Measurements from ENCODE around the gene TLCD3B. TPM values are rescaled to one million over a fixed set of nuclear protein-coding genes. Genes with fewer than 3 reads are reported as not detected.

The TLCD3B gene
- polyA plus RNA-seq, 1 donor from 2014 or later: 18.9 TPM

- Histone ChIP-seq H2AFZ (ENCODE audit: low read depth, low read length) (no peak overlapping the region), H3F3A (ENCODE audit: insufficient read depth, low read length, poor library complexity, severe bottlenecking) (no peaks in the 10 kb centered on the region), H3K4me3 (ENCODE audit: low read length) (no peak overlapping the region), H3K36me3 (ENCODE audit: insufficient read depth, low read length) (no peaks in the 10 kb centered on the region), H4K20me1 (ENCODE audit: insufficient read depth) (no peaks in the 10 kb centered on the region), H3K27me3 (ENCODE audit: insufficient read depth, low read depth, low read length) (no peaks in the 10 kb centered on the region), H3K27ac (ENCODE audit: low read length) (no peak overlapping the region), H3K9me3 (ENCODE audit: low read length) (no peaks in the 10 kb centered on the region), H3K9me2 (ENCODE audit: insufficient read depth, low read length) (no peaks in the 10 kb centered on the region), H3K4me2 (ENCODE audit: low read length) (no peak overlapping the region), H3K9ac (ENCODE audit: low read length) (no peak overlapping the region), H3K79me2 (replicated peaks; ENCODE audit: insufficient read depth, low read length) (no peaks in the 10 kb centered on the region)
- TF ChIP-seq POLR2AphosphoS5 (IDR thresholded peaks at IDR 0.05) (no peak), TAF1 (IDR thresholded peaks at IDR 0.05; ENCODE audit: low read depth) (no peak), EP300 (conservative IDR thresholded peaks at IDR 0.05; ENCODE audit: poor library complexity, severe bottlenecking) (no peak), MXI1 (conservative IDR thresholded peaks at IDR 0.05; ENCODE audit: poor library complexity, severe bottlenecking) (no peak)
- TF ChIP-seq, protein P1, sequence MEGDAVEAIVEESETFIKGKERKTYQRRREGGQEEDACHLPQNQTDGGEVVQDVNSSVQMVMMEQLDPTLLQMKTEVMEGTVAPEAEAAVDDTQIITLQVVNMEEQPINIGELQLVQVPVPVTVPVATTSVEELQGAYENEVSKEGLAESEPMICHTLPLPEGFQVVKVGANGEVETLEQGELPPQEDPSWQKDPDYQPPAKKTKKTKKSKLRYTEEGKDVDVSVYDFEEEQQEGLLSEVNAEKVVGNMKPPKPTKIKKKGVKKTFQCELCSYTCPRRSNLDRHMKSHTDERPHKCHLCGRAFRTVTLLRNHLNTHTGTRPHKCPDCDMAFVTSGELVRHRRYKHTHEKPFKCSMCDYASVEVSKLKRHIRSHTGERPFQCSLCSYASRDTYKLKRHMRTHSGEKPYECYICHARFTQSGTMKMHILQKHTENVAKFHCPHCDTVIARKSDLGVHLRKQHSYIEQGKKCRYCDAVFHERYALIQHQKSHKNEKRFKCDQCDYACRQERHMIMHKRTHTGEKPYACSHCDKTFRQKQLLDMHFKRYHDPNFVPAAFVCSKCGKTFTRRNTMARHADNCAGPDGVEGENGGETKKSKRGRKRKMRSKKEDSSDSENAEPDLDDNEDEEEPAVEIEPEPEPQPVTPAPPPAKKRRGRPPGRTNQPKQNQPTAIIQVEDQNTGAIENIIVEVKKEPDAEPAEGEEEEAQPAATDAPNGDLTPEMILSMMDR (IDR thresholded peaks at IDR 0.05; ENCODE audit: poor library complexity, severe bottlenecking): no peak
These were observed 40.0 kb downstream of the TLCD3B start for GRCh38 chr16:29990883-29991570.

- Histone ChIP-seq H3K36me3 (ENCODE audit: insufficient read depth, low read length) (no peaks in the 10 kb centered on the region), H2AFZ (ENCODE audit: low read depth, low read length) (no peak overlapping the region), H4K20me1 (ENCODE audit: insufficient read depth) (no peaks in the 10 kb centered on the region), H3K79me2 (replicated peaks; ENCODE audit: insufficient read depth, low read length) (no peaks in the 10 kb centered on the region), H3K4me3 (ENCODE audit: low read length) (no peak overlapping the region), H3K9me3 (ENCODE audit: low read length) (no peaks in the 10 kb centered on the region), H3K4me2 (ENCODE audit: low read length) (no peak overlapping the region), H3K9me2 (ENCODE audit: insufficient read depth, low read length) (no peaks in the 10 kb centered on the region), H3K27me3 (ENCODE audit: insufficient read depth, low read depth, low read length) (no peaks in the 10 kb centered on the region), H3F3A (ENCODE audit: insufficient read depth, low read length, poor library complexity, severe bottlenecking) (no peaks in the 10 kb centered on the region), H3K27ac (ENCODE audit: low read length) (no peak overlapping the region), H3K9ac (ENCODE audit: low read length) (no peak overlapping the region)
- TF ChIP-seq TAF1 (IDR thresholded peaks at IDR 0.05; ENCODE audit: low read depth) (no peak), MXI1 (conservative IDR thresholded peaks at IDR 0.05; ENCODE audit: poor library complexity, severe bottlenecking) (no peak), SMC3 (conservative IDR thresholded peaks at IDR 0.05; ENCODE audit: poor library complexity) (no peak), POLR2AphosphoS5 (IDR thresholded peaks at IDR 0.05) (no peak), REST (IDR thresholded peaks at IDR 0.05; ENCODE audit: borderline replicate concordance) (no peak), EP300 (conservative IDR thresholded peaks at IDR 0.05; ENCODE audit: poor library complexity, severe bottlenecking) (no peak), RAD21 (conservative IDR thresholded peaks at IDR 0.05) (no peak), EZH2 (IDR thresholded peaks at IDR 0.05; ENCODE audit: borderline replicate concordance, insufficient read depth, low read length, poor library complexity, severe bottlenecking) (no peak)
- TF ChIP-seq, protein P1 (IDR thresholded peaks at IDR 0.05; ENCODE audit: poor library complexity, severe bottlenecking): no peak
These were observed 41.0 kb downstream of the TLCD3B start for GRCh38 chr16:29990034-29990433.

Data from neural cell (in vitro differentiated cells).